Activated CD8-positive, alpha-beta memory T cell treated with anti-CD3 and anti-CD28 coated beads for 1 hour (primary cell): ENCODE results near the gene IL6.
"Not testable (repeated sequence)": the region's sequence is repeated elsewhere in the genome, so short reads cannot be mapped to it uniquely, and the experiment has no call there.

Source experiments
- DNase-seq, 2 donors: peaks; one replicate each; pipeline ENCODE4 v3.0.0-alpha.2; 2020; ENCODE audit warnings: low read depth in 1 of 2; ENCODE audit errors: extremely low read depth in 1 of 2

Gene IL6

GRCh38 chr7:22703978-22704610 lies 22.9 kb upstream of the IL6 start:
- DNase-seq, result not testable (repeated sequence)

GRCh38 chr7:22704722-22705121 lies 22.3 kb upstream of the IL6 start:
- not testable (repeated sequence) for DNase-seq

GRCh38 chr7:22705874-22706273 lies 21.1 kb upstream of the IL6 start:
- not testable (repeated sequence) for DNase-seq

GRCh38 chr7:22707026-22707691 lies 19.8 kb upstream of the IL6 start:
- DNase-seq, result not testable (repeated sequence)

DNA sequence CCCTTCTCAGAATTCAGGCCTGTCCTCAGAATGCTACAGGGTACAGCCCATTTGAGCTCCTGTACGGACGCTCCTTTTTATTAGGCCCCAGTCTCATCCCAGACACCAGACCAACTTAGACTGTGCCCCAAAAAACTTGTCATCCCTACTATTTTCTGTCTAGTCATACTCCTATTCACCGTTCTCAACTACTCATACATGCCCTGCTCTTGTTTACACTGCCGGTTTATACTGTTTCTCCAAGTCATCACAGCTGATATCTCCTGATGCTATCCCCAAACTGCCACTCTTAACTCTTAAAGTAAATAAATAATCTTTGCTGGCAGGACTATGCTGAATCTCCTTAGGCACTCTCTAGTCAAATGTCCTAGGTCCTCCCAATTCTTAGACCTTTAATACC lies 18.8 kb upstream of the IL6 start:
- DNase-seq, result not testable (repeated sequence)

GRCh38 chr7:22708677-22709061 lies 18.3 kb upstream of the IL6 start:
- DNase-seq, result not testable (repeated sequence)

- DNase-seq, result not testable (repeated sequence)
Observed at GRCh38 chr7:22709062-22709829, 17.8 kb upstream of the IL6 start.

DNA sequence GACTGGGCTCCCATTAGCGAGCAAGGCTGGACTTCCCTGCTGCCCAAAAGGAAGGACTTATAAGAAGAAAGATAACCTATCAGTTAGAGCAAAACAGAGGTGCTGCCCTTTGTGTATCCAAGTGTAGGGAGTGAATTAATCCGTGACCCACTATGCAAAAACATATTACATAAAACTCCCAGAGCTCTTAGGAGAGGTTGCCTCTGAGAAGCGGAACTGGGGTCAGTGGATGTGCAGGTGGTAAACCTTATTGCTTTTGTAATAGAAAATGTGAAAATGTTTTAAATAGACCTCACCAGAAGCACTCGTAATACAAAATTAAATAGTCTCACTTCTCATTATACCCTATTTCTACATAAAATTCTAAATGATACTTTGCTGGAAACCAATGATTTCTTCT lies 17.1 kb upstream of the IL6 start:
- no peak for DNase-seq

DNA sequence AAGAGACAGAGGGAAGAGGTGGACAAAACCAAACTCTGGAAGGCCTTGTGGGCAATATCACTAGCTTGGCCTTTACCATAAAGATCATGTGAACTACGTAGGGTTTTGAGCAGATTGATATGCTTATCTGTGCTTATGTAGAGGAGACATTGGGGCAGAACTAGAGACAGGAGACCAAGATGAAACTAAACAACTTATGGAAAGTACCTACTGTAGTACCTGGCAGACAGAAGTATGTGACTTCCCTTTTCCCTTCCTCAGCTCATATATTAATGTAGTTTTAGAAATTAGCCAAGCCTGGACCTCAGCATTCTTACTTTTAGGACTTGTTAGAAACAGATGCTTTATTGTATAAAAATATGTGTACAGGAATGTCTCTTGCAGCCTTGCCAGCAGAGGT lies 14.0 kb upstream of the IL6 start:
- no peak for DNase-seq

DNA sequence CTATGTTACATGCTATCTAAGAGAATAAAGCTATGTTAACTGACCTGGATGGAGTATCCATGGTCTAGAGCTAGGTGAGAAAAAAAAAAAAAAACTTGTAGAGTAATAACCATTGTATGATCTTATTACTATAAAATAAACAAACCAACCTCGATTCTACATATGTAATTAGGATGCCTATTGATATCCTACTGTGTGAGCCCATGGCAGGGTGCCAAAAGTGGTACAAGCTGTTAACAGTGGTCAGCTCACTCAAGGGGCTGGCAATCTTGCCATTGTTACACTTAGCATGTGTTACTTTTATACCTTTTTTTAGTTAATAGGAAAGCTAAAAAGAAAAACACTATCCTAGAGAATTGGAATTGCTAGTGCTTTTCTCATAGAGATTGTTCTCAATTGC lies 13.5 kb upstream of the IL6 start:
- DNase-seq, result no peak

DNA sequence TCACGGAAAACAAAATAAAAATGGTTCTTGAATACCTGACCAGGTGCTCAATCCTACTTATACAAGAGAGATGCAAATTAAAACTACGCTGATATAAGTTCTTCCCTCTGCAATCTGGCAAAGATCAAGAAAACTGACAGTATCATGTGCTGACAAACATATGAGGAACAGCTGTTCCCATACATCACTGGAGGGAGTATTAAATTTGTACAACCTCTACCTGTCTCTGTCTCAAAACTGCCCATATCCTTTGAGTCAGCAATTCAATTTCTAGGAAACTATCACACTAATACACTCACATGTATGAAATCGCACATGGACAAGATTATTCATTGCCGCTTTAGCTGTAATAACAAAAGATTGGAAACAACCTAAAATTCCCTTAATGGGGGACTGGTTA lies 11.0 kb upstream of the IL6 start:
- no peak for DNase-seq

- DNase-seq, result no peak
Observed at GRCh38 chr7:22717760-22718159, 9.2 kb upstream of the IL6 start.

GRCh38 chr7:22718200-22718711 lies 8.7 kb upstream of the IL6 start:
- no peak for DNase-seq

GRCh38 chr7:22718911-22719420 lies 8.0 kb upstream of the IL6 start:
- no peak for DNase-seq

GRCh38 chr7:22720791-22721786 lies 5.9 kb upstream of the IL6 start:
- no peak for DNase-seq

DNA sequence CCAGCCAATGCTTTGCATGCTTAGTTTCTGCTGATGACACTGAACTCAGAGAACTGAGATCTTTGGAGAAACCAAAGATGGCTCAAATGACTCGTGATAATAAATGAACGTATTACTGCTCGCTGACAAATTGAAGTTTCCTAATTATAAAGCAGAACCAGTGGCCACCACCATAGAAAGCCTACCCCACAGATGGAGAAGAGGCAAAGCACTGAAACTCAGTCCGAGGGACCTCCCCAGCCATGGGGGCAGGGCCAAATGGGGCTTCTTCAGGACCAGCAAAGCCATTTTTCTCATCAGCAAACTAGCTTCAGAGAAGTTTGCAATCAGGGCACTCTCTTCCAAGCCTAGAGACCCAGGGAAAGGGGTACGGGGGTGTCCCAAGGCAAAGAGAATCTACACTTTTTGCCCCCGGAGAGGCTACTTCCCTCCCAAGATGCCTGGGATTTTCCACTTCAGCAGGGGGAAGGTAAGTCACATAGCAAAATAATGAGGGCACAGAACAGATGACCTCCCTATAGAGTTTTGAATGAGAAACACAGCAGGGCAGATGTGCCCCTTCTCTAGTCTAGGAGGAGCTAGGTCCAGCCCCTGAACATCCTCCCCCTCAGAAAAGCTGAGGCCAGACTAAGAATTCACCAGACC lies 4.3 kb upstream of the IL6 start:
- DNase-seq, result no peak

DNA sequence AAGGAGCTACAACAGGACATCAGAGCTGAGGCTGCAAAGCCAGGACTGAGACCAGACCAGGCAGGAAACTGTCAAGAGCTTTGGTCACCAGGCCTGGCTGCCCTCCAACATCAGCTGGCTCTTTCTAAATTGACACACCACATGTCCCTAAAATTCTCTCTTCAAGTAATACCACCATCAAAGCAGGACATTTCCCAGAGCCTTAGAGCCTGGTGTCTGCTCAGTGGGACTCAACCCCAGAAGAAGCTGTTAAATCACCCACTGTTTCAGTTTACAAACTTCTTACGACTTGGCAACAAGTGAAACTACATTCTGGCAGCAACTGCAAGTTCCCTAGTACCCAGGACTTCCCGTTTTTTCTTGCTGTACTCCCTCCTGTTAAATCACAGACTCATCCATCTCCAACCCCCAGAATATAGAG lies 3.8 kb upstream of the IL6 start:
- no peak for DNase-seq

DNA sequence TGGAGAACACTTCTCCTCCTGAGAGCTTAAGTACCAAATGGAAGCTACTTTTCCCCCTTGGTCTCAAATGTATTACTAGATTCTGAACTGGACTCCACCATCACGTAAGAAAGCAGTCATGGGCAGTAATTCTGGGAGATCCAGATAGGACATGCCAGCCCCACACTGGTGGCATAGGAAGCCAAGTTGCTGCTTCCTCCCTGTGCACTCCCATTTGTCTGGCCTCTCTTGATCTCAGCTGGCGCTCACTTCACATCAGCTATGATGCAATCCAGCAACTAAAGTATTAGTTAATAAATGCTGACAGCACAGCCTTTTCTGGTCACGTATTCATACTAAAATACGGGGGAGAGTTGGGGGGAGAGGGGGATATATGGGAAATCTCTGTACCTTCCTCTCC lies 3.4 kb upstream of the IL6 start:
- DNase-seq, result no peak

DNA sequence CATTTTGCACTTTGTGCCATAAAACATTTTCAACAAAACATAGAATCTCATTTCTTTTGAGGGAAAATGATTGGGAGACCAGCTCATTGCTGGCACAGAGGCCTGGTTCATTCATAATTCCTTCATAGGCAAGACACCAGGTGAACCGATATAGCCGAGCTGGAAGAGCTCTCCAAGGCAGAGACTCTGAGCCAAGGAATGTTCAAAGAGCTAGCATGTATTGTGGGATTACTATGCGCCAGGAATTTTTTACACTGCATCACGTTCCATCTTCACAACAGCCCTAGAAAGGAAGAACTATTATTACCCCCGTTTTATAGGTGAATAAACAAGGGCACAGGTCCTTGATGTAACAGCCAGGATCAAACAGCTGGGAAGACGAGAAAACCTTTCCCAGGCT lies 2.1 kb upstream of the IL6 start:
- no peak for DNase-seq

DNA sequence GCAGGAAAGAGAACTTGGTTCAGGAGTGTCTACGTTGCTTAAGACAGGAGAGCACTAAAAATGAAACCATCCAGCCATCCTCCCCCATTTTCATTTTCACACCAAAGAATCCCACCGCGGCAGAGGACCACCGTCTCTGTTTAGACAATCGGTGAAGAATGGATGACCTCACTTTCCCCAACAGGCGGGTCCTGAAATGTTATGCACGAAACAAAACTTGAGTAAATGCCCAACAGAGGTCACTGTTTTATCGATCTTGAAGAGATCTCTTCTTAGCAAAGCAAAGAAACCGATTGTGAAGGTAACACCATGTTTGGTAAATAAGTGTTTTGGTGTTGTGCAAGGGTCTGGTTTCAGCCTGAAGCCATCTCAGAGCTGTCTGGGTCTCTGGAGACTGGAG lies 1.4 kb upstream of the IL6 start:
- no peak for DNase-seq
